Gastroesophageal sphincter (tissue), 3 donors: ENCODE results near the gene SMAD1.

Source experiments
- CTCF ChIP-seq, 4 experiments: fragments of 200-600 bp in 2 of 4; fragments of 450-650 bp in 2 of 4; sonication (generic) in 1 of 4; IDR thresholded peaks; one replicate each; pipeline ENCODE4 v1.5.1; 2017 to 2019; ENCODE audit warnings: antibody characterized with exemption in 4 of 4, mild to moderate bottlenecking in 2 of 4, moderate library complexity in 2 of 4
- EP300 ChIP-seq: sonication (generic); formaldehyde crosslinking; IDR thresholded peaks from one replicate; pipeline ENCODE4 v1.6.1; 2017; ENCODE audit warnings: antibody characterized with exemption, mild to moderate bottlenecking
- POLR2AphosphoS5 ChIP-seq: sonication (generic); formaldehyde crosslinking; IDR thresholded peaks from one replicate; pipeline ENCODE4 v1.6.1; 2017; ENCODE audit warnings: antibody characterized with exemption

GRCh38 chr4:145524552-145524951, 42.9 kb downstream of the SMAD1 start:
- TF ChIP-seq CTCF (IDR thresholded peaks at IDR 0.05), result no peak
- TF ChIP-seq POLR2AphosphoS5, result no peak
- TF ChIP-seq EP300, result no peak
